HL-60 (cell line): ENCODE measurements around the gene PGD.
"Not testable (repeated sequence)": the region's sequence is repeated elsewhere in the genome, so short reads cannot be mapped to it uniquely, and the experiment has no call there.

Source experiments
- DNase-seq, 2 experiments: peaks; one replicate each; pipeline ENCODE4 v3.0.0-alpha.2; 2010 to 2020; ENCODE audit warnings: low read depth in 1 of 2, low spot score in 1 of 2
- H3K27ac ChIP-seq: fragments of 250-450 bp; sonication (Bioruptor Pico); replicated peaks from 2 replicates; pipeline ENCODE4 v1.5.1; 2020; ENCODE audit warnings: mild to moderate bottlenecking, moderate library complexity
- H3K27me3 ChIP-seq: fragments of 250-450 bp; sonication (Bioruptor Pico); 2 replicates; pipeline ENCODE4 v1.5.1; 2021; ENCODE audit warnings: mild to moderate bottlenecking, moderate library complexity; ENCODE audit not compliant: insufficient read depth, poor library complexity, severe bottlenecking
- H3K4me3 ChIP-seq: replicated peaks from 2 replicates; pipeline ENCODE4 v1.5.1; 2011; ENCODE audit warnings: mild to moderate bottlenecking, control low read depth, low read length; ENCODE audit not compliant: insufficient read depth
- CTCF ChIP-seq: IDR thresholded peaks from one replicate; pipeline ENCODE4 v1.5.1; 2011; ENCODE audit warnings: low read length, control low read depth, inconsistent platforms; ENCODE audit not compliant: insufficient read depth
- GABPA ChIP-seq: IDR thresholded peaks from 2 replicates; pipeline ENCODE4 v1.6.1; 2012; ENCODE audit warnings: low read depth
- POLR2AphosphoS5 ChIP-seq: IDR thresholded peaks from 2 replicates; pipeline ENCODE4 v1.6.1; 2012; ENCODE audit warnings: low read depth
- SPI1 ChIP-seq: IDR thresholded peaks from 2 replicates; pipeline ENCODE4 v1.6.1; 2012; ENCODE audit warnings: low read depth, mild to moderate bottlenecking, borderline replicate concordance
- TF ChIP-seq, protein P1 (sequence below): IDR thresholded peaks from 2 replicates; pipeline ENCODE4 v1.6.1; 2012; ENCODE audit warnings: low read depth; ENCODE audit not compliant: insufficient replicate concordance

Gene PGD

GRCh38 chr1:10451287-10451686 is 52.4 kb downstream of the PGD start:
- no peak for TF ChIP-seq SPI1
- no peak for TF ChIP-seq POLR2AphosphoS5
- TF ChIP-seq, protein P1, sequence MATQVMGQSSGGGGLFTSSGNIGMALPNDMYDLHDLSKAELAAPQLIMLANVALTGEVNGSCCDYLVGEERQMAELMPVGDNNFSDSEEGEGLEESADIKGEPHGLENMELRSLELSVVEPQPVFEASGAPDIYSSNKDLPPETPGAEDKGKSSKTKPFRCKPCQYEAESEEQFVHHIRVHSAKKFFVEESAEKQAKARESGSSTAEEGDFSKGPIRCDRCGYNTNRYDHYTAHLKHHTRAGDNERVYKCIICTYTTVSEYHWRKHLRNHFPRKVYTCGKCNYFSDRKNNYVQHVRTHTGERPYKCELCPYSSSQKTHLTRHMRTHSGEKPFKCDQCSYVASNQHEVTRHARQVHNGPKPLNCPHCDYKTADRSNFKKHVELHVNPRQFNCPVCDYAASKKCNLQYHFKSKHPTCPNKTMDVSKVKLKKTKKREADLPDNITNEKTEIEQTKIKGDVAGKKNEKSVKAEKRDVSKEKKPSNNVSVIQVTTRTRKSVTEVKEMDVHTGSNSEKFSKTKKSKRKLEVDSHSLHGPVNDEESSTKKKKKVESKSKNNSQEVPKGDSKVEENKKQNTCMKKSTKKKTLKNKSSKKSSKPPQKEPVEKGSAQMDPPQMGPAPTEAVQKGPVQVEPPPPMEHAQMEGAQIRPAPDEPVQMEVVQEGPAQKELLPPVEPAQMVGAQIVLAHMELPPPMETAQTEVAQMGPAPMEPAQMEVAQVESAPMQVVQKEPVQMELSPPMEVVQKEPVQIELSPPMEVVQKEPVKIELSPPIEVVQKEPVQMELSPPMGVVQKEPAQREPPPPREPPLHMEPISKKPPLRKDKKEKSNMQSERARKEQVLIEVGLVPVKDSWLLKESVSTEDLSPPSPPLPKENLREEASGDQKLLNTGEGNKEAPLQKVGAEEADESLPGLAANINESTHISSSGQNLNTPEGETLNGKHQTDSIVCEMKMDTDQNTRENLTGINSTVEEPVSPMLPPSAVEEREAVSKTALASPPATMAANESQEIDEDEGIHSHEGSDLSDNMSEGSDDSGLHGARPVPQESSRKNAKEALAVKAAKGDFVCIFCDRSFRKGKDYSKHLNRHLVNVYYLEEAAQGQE: no peak
- TF ChIP-seq GABPA: no peak
- TF ChIP-seq CTCF: no peak
- Histone ChIP-seq H3K27ac (no peak overlapping the region), H3K27me3 (no peaks in the 10 kb centered on the region), H3K4me3 (no peak overlapping the region)
- DNase-seq: no peak

DNA sequence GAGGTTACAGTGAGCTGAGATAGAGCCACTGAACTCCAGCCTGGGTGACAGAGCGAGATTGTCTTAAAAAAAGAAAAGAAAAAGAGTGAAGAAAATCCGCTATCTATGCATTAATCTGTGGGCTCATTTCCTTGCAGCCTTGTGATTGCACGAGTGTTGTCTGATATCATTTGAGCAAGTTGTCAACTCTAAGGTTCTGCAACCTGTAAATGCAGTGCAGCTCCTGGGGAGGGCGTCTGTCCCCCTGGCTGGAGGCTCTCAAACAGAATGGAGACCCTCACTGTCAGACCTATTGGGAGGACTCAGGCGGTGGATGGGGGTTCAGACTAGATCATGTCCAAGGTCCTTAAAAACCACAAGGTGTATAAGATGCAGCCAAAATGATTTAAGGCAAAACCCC is 57.2 kb downstream of the PGD start:
- TF ChIP-seq, protein P1: no peak
- TF ChIP-seq SPI1 (no peak), POLR2AphosphoS5 (no peak), CTCF (no peak), GABPA (no peak)
- H3K4me3 ChIP-seq: no peak overlapping the region
- no peak overlapping the region for H3K27ac ChIP-seq
- no peak for DNase-seq
- H3K27me3 ChIP-seq: no peaks in the 10 kb centered on the region

DNA sequence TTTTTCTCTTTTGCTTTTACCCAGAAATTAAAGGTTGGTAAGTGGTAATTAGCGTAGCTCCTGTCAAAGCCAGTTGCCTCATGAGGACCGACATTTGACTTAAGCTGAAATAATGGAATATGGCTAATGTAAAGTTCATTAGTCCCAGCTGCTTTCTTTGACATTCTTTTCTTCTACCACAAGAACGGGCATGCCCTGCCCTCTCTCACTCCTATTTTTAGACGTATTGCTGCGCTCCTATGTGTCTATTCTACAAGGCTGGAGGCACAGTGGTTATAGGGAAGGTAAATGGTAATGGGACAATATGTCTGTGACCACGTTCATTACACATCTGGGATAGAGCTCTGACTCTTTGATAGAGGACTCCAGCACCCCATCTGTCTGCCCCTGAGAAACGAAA is 57.8 kb downstream of the PGD start:
- Histone ChIP-seq H3K27me3 (no peaks in the 10 kb centered on the region), H3K27ac (no peak overlapping the region), H3K4me3 (no peak overlapping the region)
- no peak for DNase-seq
- TF ChIP-seq SPI1 (no peak), POLR2AphosphoS5 (no peak), CTCF (no peak), GABPA (no peak)
- TF ChIP-seq, protein P1: no peak

DNA sequence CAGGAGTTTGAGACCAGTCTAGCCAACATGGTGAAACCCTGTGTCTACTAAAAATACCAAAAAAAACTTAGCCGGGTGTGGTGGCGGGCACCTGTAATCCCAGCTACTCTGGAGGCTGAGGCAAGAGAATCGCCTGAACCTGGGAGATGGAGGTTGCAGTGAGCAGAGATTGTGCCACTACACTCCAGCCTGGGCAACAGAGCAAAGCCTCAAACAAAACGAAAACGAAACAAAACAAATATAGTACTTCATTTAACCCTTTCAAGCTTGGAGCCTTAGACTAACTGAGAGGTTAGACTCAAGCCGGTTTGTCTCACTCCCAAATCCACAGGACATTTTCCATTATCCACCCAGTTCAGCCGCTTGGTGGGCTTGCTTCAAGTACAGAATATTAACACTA is 58.6 kb downstream of the PGD start:
- not testable (repeated sequence) for H3K27ac ChIP-seq, H3K4me3 ChIP-seq, H3K27me3 ChIP-seq, DNase-seq
